B cell (primary cell): Measurements from ENCODE around the gene HINT3.

ENCODE experiments used
- EZH2 ChIP-seq: IDR thresholded peaks from 2 replicates; pipeline ENCODE4 v1.6.1; 2012; ENCODE audit warnings: borderline replicate concordance, low read depth, mild to moderate bottlenecking, moderate library complexity, low read length; ENCODE audit not compliant: insufficient read depth, poor library complexity, severe bottlenecking
- TF ChIP-seq, protein P1 (sequence below): fragments of 200-600 bp; IDR thresholded peaks from one replicate; pipeline ENCODE4 v1.8.0; 2022; ENCODE audit warnings: antibody characterized with exemption, mild to moderate bottlenecking

DNA sequence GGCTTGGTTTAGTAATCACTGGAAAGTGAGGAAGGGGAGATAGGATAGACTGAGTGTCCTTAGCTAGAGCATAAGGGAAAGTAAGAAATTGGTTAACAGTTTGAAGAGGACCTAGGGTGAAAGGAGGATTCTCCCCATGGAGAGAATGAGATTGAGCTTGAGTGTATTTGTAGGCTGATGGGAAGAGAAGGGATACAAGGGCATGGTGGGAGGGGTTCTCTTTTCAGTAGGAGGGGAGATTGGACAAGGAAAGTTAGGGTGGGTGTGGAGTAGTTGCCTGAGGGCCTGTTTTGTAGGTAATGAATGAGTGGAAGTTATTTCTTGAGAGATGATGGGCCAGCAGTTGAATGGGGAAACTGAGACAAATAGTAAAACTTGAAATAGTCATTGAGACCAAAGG is 31.7 kb downstream of the HINT3 start:
- TF ChIP-seq, protein P1, sequence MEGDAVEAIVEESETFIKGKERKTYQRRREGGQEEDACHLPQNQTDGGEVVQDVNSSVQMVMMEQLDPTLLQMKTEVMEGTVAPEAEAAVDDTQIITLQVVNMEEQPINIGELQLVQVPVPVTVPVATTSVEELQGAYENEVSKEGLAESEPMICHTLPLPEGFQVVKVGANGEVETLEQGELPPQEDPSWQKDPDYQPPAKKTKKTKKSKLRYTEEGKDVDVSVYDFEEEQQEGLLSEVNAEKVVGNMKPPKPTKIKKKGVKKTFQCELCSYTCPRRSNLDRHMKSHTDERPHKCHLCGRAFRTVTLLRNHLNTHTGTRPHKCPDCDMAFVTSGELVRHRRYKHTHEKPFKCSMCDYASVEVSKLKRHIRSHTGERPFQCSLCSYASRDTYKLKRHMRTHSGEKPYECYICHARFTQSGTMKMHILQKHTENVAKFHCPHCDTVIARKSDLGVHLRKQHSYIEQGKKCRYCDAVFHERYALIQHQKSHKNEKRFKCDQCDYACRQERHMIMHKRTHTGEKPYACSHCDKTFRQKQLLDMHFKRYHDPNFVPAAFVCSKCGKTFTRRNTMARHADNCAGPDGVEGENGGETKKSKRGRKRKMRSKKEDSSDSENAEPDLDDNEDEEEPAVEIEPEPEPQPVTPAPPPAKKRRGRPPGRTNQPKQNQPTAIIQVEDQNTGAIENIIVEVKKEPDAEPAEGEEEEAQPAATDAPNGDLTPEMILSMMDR: no peak
- TF ChIP-seq EZH2: no peak
